ENCODE measurements around the gene NOC3L. TPM values are rescaled to one million over a fixed set of nuclear protein-coding genes. Genes with fewer than 3 reads are reported as not detected.

The NOC3L gene
- total RNA-seq, 1 donor from 2014 or later, result 10.0 TPM

DNA sequence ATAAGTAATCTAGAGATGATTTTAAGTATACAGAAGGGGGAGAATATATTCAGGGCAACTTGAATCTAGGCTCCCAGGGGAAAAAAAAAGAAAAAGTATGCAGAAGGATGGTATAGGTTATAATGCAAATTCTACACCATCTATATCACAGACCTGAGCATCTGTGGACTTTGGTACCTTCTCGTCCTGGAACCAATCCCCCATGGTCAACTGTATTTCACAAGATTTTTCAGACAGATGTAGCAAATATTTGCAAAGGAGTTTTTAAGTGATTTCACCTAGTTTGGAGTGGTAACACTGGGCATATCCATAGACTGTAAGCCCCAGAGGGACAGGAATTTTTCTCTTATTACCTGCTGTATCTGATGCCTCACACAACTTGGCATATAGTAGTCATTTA lies 58.8 kb downstream of the NOC3L start:
- TF ChIP-seq, protein P1, sequence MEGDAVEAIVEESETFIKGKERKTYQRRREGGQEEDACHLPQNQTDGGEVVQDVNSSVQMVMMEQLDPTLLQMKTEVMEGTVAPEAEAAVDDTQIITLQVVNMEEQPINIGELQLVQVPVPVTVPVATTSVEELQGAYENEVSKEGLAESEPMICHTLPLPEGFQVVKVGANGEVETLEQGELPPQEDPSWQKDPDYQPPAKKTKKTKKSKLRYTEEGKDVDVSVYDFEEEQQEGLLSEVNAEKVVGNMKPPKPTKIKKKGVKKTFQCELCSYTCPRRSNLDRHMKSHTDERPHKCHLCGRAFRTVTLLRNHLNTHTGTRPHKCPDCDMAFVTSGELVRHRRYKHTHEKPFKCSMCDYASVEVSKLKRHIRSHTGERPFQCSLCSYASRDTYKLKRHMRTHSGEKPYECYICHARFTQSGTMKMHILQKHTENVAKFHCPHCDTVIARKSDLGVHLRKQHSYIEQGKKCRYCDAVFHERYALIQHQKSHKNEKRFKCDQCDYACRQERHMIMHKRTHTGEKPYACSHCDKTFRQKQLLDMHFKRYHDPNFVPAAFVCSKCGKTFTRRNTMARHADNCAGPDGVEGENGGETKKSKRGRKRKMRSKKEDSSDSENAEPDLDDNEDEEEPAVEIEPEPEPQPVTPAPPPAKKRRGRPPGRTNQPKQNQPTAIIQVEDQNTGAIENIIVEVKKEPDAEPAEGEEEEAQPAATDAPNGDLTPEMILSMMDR (IDR thresholded peaks at IDR 0.05; ENCODE audit: borderline replicate concordance), result no peak
- DNase-seq, result no peak
- Histone ChIP-seq H3K36me3 (peaks cover 23% of the 10 kb centered on the region), H3K4me3 (no peak overlapping the region), H3K4me1 (no peaks in the 10 kb centered on the region), H3K27ac (replicated peaks) (no peak overlapping the region), H3K9me3 (replicated peaks) (no peaks in the 10 kb centered on the region), H3K27me3 (ENCODE audit: low read depth) (no peaks in the 10 kb centered on the region)
- intact Hi-C loops (cut with micrococcal nuclease), result no loop called here

DNA sequence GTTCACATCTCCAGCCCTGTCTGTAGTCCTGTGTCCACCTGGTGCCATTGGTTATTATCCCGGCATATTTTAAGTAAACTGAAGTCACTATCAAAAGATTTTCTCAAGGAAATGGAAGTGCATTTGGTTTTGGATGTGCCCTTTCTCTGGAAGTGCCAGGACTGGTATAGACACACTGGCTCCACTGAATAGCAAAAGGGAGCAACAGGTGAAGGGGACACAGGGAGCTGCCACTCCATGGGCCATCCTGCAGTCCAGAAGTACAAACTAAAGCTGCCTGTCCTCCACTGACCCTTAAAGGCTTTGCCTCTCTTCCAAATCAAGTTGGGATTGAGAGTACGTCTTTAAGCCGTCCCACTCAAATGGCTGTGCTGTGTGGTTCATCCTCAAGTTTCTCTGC lies 62.7 kb downstream of the NOC3L start:
- intact Hi-C loops (cut with micrococcal nuclease), result no loop called here
- no peak for DNase-seq
- no peak overlapping the region for H3K27ac ChIP-seq (replicated peaks)
- TF ChIP-seq, protein P1 (IDR thresholded peaks at IDR 0.05; ENCODE audit: borderline replicate concordance), result no peak
- H3K4me3 ChIP-seq, result no peak overlapping the region
- H3K27me3 ChIP-seq (ENCODE audit: low read depth), result no peaks in the 10 kb centered on the region
- no peaks in the 10 kb centered on the region for H3K4me1 ChIP-seq
- no peaks in the 10 kb centered on the region for H3K9me3 ChIP-seq (replicated peaks)
- H3K36me3 ChIP-seq, result peaks cover 6% of the 10 kb centered on the region

DNA sequence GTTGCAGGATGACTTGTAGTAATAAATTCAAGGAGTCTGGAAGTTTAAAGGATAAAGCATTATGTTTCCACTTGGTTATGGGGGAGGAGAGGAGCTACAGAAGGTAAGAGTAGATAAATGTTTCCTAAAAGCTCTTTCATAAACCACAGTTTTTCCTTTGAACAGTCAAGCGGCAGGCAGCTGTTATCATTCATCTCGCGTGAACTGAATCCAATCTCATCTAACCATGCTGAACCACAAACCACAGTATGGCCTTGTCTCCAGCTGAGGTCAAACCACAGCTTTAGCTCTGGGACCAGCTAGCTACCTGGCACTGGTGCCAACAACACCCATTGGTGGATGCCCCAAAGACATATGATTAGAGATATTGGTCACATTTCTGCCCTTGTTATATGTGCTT lies 63.3 kb downstream of the NOC3L start:
- Histone ChIP-seq H3K4me3 (no peak overlapping the region), H3K27me3 (ENCODE audit: low read depth) (no peaks in the 10 kb centered on the region), H3K36me3 (peaks cover 6% of the 10 kb centered on the region), H3K27ac (replicated peaks) (no peak overlapping the region), H3K9me3 (replicated peaks) (no peaks in the 10 kb centered on the region), H3K4me1 (no peaks in the 10 kb centered on the region)
- TF ChIP-seq, protein P1 (IDR thresholded peaks at IDR 0.05; ENCODE audit: borderline replicate concordance), result no peak
- intact Hi-C loops (cut with micrococcal nuclease), result no loop called here
- DNase-seq, result no peak

DNA sequence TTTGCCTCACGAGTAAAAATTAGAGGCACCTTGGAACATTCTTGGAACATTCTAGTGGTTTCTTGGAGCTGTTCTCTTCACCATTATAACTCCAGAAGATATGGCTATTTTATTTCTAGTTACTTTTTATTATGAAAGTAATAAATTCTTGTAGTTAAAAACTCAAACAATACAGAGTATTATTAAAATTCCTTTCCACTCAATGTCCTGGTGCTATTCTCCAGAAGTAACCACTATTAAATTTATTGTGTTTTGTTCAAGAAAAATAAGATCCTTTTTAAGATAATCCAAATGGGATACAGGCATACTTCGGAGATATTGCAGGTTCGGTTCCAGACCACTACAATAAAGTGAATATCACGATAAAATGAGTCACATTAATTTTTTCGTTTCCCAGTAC lies 68.6 kb downstream of the NOC3L start:
- Histone ChIP-seq H3K4me1 (peaks cover 22% of the 10 kb centered on the region), H3K36me3 (peaks cover under 1% of the 10 kb centered on the region), H3K27ac (replicated peaks) (peak overlapping the region; percentile 31), H3K27me3 (ENCODE audit: low read depth) (no peaks in the 10 kb centered on the region), H3K9me3 (replicated peaks) (no peaks in the 10 kb centered on the region), H3K4me3 (no peak overlapping the region)
- no peak for DNase-seq
- intact Hi-C loops (cut with micrococcal nuclease), result no loop called here
- TF ChIP-seq, protein P1 (IDR thresholded peaks at IDR 0.05; ENCODE audit: borderline replicate concordance), result no peak

DNA sequence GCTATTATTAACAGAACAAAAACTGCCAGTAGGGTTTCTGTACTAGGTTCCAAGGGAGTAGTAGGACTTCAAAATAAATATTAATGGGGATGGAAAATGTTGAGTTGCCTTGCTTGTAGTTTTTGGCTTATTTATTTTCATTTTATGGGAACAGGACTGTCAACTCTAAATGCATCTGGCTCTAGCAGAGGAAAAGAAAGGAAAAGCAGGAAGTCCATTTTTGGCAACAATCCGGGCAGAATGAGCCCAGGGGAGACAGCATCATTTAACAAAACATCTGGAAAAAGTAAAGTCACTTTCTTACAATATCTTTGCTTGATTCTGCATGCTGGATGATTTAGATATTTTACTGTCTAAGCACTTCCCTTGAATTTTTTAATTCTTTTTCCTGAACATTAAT lies 69.4 kb downstream of the NOC3L start:
- Histone ChIP-seq H3K27ac (replicated peaks) (peak overlapping the region; percentile 45), H3K36me3 (no peaks in the 10 kb centered on the region), H3K27me3 (ENCODE audit: low read depth) (no peaks in the 10 kb centered on the region), H3K4me1 (peaks cover 22% of the 10 kb centered on the region), H3K9me3 (replicated peaks) (no peaks in the 10 kb centered on the region), H3K4me3 (no peak overlapping the region)
- DNase-seq, result peak; percentile 37
- TF ChIP-seq, protein P1 (IDR thresholded peaks at IDR 0.05; ENCODE audit: borderline replicate concordance), result no peak
- intact Hi-C loops (cut with micrococcal nuclease), result no loop called here
